Colonic mucosa (tissue), 4 donors: ENCODE measurements around the gene MARCHF6. TPM values are rescaled to one million over a fixed set of nuclear protein-coding genes. Genes with fewer than 3 reads are reported as not detected.
"Not testable (repeated sequence)": the region's sequence is repeated elsewhere in the genome, so short reads cannot be mapped to it uniquely, and the experiment has no call there.

Experiments used
- DNase-seq: peaks from one replicate; pipeline ENCODE4 v3.0.0-alpha.2; 2020
- H3K27ac ChIP-seq: fragments of 200-600 bp; one replicate; pipeline ENCODE4 v1.8.0; 2021
- H3K27me3 ChIP-seq: fragments of 200-600 bp; one replicate; pipeline ENCODE4 v1.8.0; 2021
- H3K36me3 ChIP-seq: fragments of 200-600 bp; one replicate; pipeline ENCODE4 v1.8.0; 2021
- H3K4me1 ChIP-seq: fragments of 200-600 bp; one replicate; pipeline ENCODE4 v1.8.0; 2021; ENCODE audit warnings: mild to moderate bottlenecking
- H3K4me3 ChIP-seq: fragments of 200-600 bp; one replicate; pipeline ENCODE4 v1.8.0; 2021
- H3K9ac ChIP-seq, 2 donors: one replicate each; pipeline ENCODE4 v1.7.0; 2013; ENCODE audit warnings: control low read depth in 2 of 2, low read depth in 2 of 2, low read length in 2 of 2
- H3K9me3 ChIP-seq: fragments of 200-600 bp; one replicate; pipeline ENCODE4 v1.8.0; 2021
- CTCF ChIP-seq: fragments of 200-600 bp; IDR thresholded peaks from one replicate; pipeline ENCODE4 v1.8.0; 2022; ENCODE audit warnings: antibody characterized with exemption, mild to moderate bottlenecking
- intact Hi-C: fragments of 100-400 bp; cut with DNase I; formaldehyde crosslinking; loops from one replicate; pipeline ENCODE4 v1.14.1; 2022
- total RNA-seq, 2 donors: library from RNA; stranded (reverse); fragmentation: NEBNext Ultra II Directional in 1 of 2; extraction: Animal tissue kit (Norgen Biotek cat#: 25700) in 1 of 2; gene quantifications; one replicate each; pipeline ENCODE4 v1.2.1, GENCODE V29; 2021
- donor health status: healthy.
- donor health status: DM: no; HTN: no; CAD: no.
- donor health status: DM: no; HTN: no; CAD: no.

Gene MARCHF6
- total RNA-seq, 2 donors from 2014 or later: 108 to 155 TPM

DNA sequence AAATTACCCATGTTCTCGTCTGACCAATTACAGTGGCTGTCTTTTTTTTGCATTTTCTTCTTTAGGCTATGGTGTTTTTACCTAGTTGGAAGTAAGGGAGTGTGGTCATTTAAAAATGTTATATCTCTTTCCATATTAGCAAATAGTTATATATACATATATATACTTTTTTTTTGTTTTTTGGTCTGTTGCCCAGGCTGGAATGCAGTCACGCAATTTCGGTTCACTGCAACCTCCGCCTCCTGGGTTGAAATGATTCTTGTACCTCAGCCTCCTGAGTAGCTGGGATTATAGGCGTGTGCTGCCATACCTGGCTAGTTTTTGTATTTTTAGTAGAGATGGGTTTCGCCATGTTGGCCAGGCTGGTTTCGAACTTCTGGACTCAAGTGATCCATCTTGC lies 12.3 kb downstream of the MARCHF6 start:
- no peak for TF ChIP-seq CTCF
- Histone ChIP-seq H3K4me1 (no peaks in the 10 kb centered on the region), H3K27ac (no peak overlapping the region), H3K9me3 (no peaks in the 10 kb centered on the region), H3K9ac (no peak overlapping the region), H3K27me3 (no peaks in the 10 kb centered on the region), H3K4me3 (no peak overlapping the region), H3K36me3 (no peaks in the 10 kb centered on the region)
- intact Hi-C loops: no loop called here
- no peak for DNase-seq

DNA sequence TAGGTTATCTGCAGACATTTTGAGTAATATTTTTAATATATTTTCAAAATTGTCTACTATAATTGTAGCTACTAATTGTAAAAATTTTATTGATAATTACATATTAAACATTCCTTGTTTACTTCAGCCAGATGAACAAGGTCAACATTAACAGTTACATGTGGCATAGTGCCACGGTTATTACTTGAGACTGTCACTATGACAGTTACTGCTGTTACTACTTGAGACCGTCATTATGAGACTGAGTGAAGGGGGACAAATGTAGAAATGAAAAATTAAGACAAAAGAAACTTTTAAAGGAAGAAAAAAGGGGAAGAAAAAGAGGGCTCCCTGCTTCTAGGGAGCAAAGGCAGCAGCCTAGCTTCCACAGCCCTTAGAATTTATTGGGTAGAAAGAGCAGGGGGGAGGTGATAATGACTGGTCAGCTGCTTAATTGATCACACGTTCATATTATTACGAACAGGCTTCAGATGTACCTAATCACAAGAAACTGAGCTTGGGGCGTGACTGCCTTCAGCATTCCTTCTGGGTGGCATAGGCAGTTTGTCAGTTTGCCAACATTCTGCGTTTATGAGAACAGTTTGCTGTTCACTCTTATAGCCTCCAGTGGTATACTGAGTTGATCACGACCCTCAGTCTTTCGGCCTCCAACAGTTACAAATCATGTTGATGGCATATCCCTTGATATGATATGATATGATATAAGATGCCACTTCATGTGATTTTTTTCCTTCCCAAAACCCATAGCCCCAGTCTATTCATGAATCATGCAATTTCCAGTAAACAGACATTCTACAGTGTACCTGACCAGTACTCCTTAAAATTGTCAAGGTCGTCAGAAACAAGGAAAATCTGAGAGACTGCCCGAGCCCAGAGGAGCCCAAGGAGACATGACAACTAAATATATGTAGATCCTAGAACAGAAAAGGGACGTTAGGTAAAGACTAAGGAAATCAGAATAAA lies 13.1 kb downstream of the MARCHF6 start:
- no peak for DNase-seq
- Histone ChIP-seq H3K36me3 (no peaks in the 10 kb centered on the region), H3K9ac (peak overlapping the region in 1 of 2 donors; percentile 19), H3K27ac (no peak overlapping the region), H3K9me3 (no peaks in the 10 kb centered on the region), H3K4me3 (no peak overlapping the region), H3K27me3 (no peaks in the 10 kb centered on the region), H3K4me1 (no peaks in the 10 kb centered on the region)
- no peak for TF ChIP-seq CTCF
- intact Hi-C loops: no loop called here

DNA sequence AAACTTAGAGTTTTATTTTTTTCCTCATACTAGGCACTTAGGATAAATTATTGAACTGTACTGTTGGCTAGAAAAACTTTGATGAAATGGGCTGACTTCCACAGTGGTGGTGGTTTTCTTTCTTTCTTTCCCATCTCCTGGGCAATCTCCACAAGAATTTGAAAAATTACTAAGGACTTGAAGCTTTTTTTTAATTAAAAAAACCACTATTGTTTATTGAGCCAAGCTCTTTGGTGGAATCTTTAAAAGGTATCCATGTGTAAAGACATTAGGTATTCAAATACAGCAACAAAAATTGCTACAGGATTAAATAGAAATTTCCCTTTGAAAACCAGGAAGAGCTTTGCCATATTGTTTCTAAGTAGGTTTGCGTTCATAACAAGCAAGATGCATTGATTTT lies 14.1 kb downstream of the MARCHF6 start:
- no peak overlapping the region for H3K27ac ChIP-seq
- H3K36me3 ChIP-seq: no peaks in the 10 kb centered on the region
- no peaks in the 10 kb centered on the region for H3K4me1 ChIP-seq
- no peak overlapping the region for H3K9ac ChIP-seq
- H3K4me3 ChIP-seq: no peak overlapping the region
- H3K9me3 ChIP-seq: no peaks in the 10 kb centered on the region
- H3K27me3 ChIP-seq: no peaks in the 10 kb centered on the region
- intact Hi-C loops: no loop called here
- no peak for TF ChIP-seq CTCF
- no peak for DNase-seq

- DNase-seq: no peak
- no peaks in the 10 kb centered on the region for H3K27me3 ChIP-seq
Measured at GRCh38 chr5:10370931-10371330, 17.4 kb downstream of the MARCHF6 start.

DNA sequence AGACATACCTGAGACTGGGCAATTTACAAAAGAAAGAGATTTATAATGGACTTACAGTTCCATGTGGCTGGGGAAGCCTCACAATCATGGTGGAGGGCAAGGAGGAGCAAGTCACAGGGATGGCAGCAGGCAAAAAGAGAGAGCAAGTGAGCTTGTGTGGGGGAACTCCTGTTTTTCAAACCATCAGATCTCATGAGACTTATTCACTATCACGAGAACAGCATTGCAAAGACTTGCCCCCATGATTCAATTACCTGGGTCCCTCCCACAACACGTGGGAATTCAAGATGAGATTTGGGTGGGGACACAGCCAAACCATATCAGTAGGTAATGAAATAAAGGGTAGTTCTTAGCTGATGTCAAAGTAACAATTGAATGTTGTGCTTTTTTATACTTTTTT lies 17.9 kb downstream of the MARCHF6 start:
- H3K36me3 ChIP-seq, H3K4me1 ChIP-seq: not testable (repeated sequence)

More at GRCh38 chr5:10370931-10371330, 17.4 kb downstream of the MARCHF6 start:
- no peaks in the 10 kb centered on the region for H3K9me3 ChIP-seq
- H3K4me3 ChIP-seq: no peak overlapping the region
- H3K4me1 ChIP-seq: no peaks in the 10 kb centered on the region
- no peaks in the 10 kb centered on the region for H3K36me3 ChIP-seq
- no peak for TF ChIP-seq CTCF
- no peak overlapping the region for H3K27ac ChIP-seq
- intact Hi-C loops: no loop called here
- no peak overlapping the region for H3K9ac ChIP-seq

More for the DNA sequence above, 17.9 kb downstream of the MARCHF6 start:
- H3K27me3 ChIP-seq, H3K4me3 ChIP-seq, H3K27ac ChIP-seq, intact Hi-C loops, H3K9ac ChIP-seq, DNase-seq, H3K9me3 ChIP-seq: not testable (repeated sequence)
